ENCODE results near the gene EIF4E2. TPM values are rescaled to one million over a fixed set of nuclear protein-coding genes. Genes with fewer than 3 reads are reported as not detected.

EIF4E2 gene
- total RNA-seq, 1 experiment from 2014 or later = 69.6 TPM

- Histone ChIP-seq H3K4me1 (replicated peaks; ENCODE audit: insufficient read depth) (no peaks in the 10 kb centered on the region), H2AFZ (no peak overlapping the region), H3K36me3 (ENCODE audit: low read depth) (no peaks in the 10 kb centered on the region), H3K27me3 (ENCODE audit: insufficient read depth, low read depth) (no peaks in the 10 kb centered on the region), H3K27ac (no peak overlapping the region), H3K4me2 (no peak overlapping the region), H3F3A (ENCODE audit: insufficient read depth, low read depth) (no peaks in the 10 kb centered on the region), H3K79me2 (ENCODE audit: low read depth) (no peaks in the 10 kb centered on the region), H4K20me1 (ENCODE audit: insufficient read depth) (no peaks in the 10 kb centered on the region), H3K9me2 (ENCODE audit: insufficient read depth) (no peaks in the 10 kb centered on the region), H3K9me3 (ENCODE audit: insufficient read depth, low read depth) (no peaks in the 10 kb centered on the region), H3K4me3 (no peak overlapping the region)
- ChIA-PET CTCF (no interaction called here), POLR2A (ENCODE audit: unreplicated experiment) (no interaction called here)
- intact Hi-C loops (cut with micrococcal nuclease; ENCODE audit: unreplicated experiment) = no loop called here
- no peak for TF ChIP-seq EZH2 (IDR thresholded peaks at IDR 0.05; ENCODE audit: low read depth)
- TF ChIP-seq CTCF (conservative IDR thresholded peaks at IDR 0.05) = no peak
- DNase-seq = no peak
- no TSS peak for BruUV-seq (replicated peaks)
Observed at GRCh38 chr2:232580648-232580981, 30.1 kb downstream of the EIF4E2 start.

GRCh38 chr2:232581725-232582124 is 31.2 kb downstream of the EIF4E2 start:
- Histone ChIP-seq H3K27me3 (ENCODE audit: insufficient read depth, low read depth) (no peaks in the 10 kb centered on the region), H2AFZ (no peak overlapping the region), H3K4me3 (no peak overlapping the region), H3K27ac (no peak overlapping the region), H3K9me3 (ENCODE audit: insufficient read depth, low read depth) (no peaks in the 10 kb centered on the region), H3K36me3 (ENCODE audit: low read depth) (no peaks in the 10 kb centered on the region), H3F3A (ENCODE audit: insufficient read depth, low read depth) (no peaks in the 10 kb centered on the region), H3K9me2 (ENCODE audit: insufficient read depth) (no peaks in the 10 kb centered on the region), H3K4me1 (replicated peaks; ENCODE audit: insufficient read depth) (no peaks in the 10 kb centered on the region), H3K4me2 (no peak overlapping the region), H3K79me2 (ENCODE audit: low read depth) (no peaks in the 10 kb centered on the region), H4K20me1 (ENCODE audit: insufficient read depth) (no peaks in the 10 kb centered on the region)
- POLR2A ChIA-PET (ENCODE audit: unreplicated experiment) = no interaction called here
- intact Hi-C loops (cut with micrococcal nuclease; ENCODE audit: unreplicated experiment) = no loop called here
- DNase-seq = no peak
- CTCF ChIA-PET = no interaction called here
- TF ChIP-seq EZH2 (IDR thresholded peaks at IDR 0.05; ENCODE audit: low read depth) (no peak), CTCF (conservative IDR thresholded peaks at IDR 0.05) (no peak)
- BruUV-seq (replicated peaks) = no TSS peak

- ChIA-PET CTCF (interaction anchor here (0.6 kb wide), 1 partner anchor 96 kb away, joined by 5 read pairs; no protein-coding TSS in a partner anchor), POLR2A (ENCODE audit: unreplicated experiment) (no interaction called here)
- TF ChIP-seq EZH2 (IDR thresholded peaks at IDR 0.05; ENCODE audit: low read depth) (no peak), CTCF (conservative IDR thresholded peaks at IDR 0.05) (no peak)
- no peak for DNase-seq
- no peaks in the 10 kb centered on the region for H3F3A ChIP-seq (ENCODE audit: insufficient read depth, low read depth)
- no peaks in the 10 kb centered on the region for H3K36me3 ChIP-seq (ENCODE audit: low read depth)
- H3K27ac ChIP-seq = no peak overlapping the region
- H3K79me2 ChIP-seq (ENCODE audit: low read depth) = no peaks in the 10 kb centered on the region
- no TSS peak for BruUV-seq (replicated peaks)
- H4K20me1 ChIP-seq (ENCODE audit: insufficient read depth) = no peaks in the 10 kb centered on the region
- H3K4me1 ChIP-seq (replicated peaks; ENCODE audit: insufficient read depth) = 0 out of 2 replicates have a peak, but pooled peaks cover 7% of the 10 kb centered on the region
- intact Hi-C loops (cut with micrococcal nuclease; ENCODE audit: unreplicated experiment) = no loop called here
- no peak overlapping the region for H2AFZ ChIP-seq
- H3K9me2 ChIP-seq (ENCODE audit: insufficient read depth) = no peaks in the 10 kb centered on the region
- H3K27me3 ChIP-seq (ENCODE audit: insufficient read depth, low read depth) = no peaks in the 10 kb centered on the region
- H3K4me2 ChIP-seq = no peak overlapping the region
- no peaks in the 10 kb centered on the region for H3K9me3 ChIP-seq (ENCODE audit: insufficient read depth, low read depth)
- no peak overlapping the region for H3K4me3 ChIP-seq
Observed at GRCh38 chr2:232584238-232584637, 33.7 kb downstream of the EIF4E2 start.

Measured in PC-9 (cell line).